Neural progenitor cell (in vitro differentiated cells): ENCODE results near the gene RAD54L2.

ENCODE experiments used
- CTCF ChIP-seq: fragments of 200-600 bp; sonication (generic); IDR thresholded peaks from 2 replicates; pipeline ENCODE4 v1.5.1; 2017; ENCODE audit warnings: antibody characterized with exemption, mild to moderate bottlenecking
- EZH2 ChIP-seq: fragments of 200-600 bp; sonication (generic); IDR thresholded peaks from 2 replicates; pipeline ENCODE4 v1.6.1; 2017; ENCODE audit warnings: antibody characterized with exemption, mild to moderate bottlenecking, moderate library complexity
- EZH2phosphoT487 ChIP-seq: fragments of 200-600 bp; sonication (generic); IDR thresholded peaks from 2 replicates; pipeline ENCODE4 v1.6.1; 2017; ENCODE audit warnings: antibody characterized with exemption

GRCh38 chr3:51538459-51539290 is at the start of gene RAD54L2:
- TF ChIP-seq CTCF, result peak; percentile 41
- peak; percentile 61 for TF ChIP-seq EZH2
- TF ChIP-seq EZH2phosphoT487, result no peak
